ENCODE results near the gene CRAMP1. TPM values are rescaled to one million over a fixed set of nuclear protein-coding genes. Genes with fewer than 3 reads are reported as not detected.
"Not testable (repeated sequence)": the region's sequence is repeated elsewhere in the genome, so short reads cannot be mapped to it uniquely, and the experiment has no call there.

CRAMP1 gene
- total RNA-seq, 1 donor from 2014 or later, result 5.2 TPM

- H3K4me1 ChIP-seq (ENCODE audit: control insufficient read depth in 3 of 3, insufficient read depth in 3 of 3, low read length in 3 of 3), result peaks cover 27 to 36% (median 29%) of the 10 kb centered on the region in 3 donors
- peaks cover 0 to 2% (median 0%) of the 10 kb centered on the region in 3 donors for H3K36me3 ChIP-seq (ENCODE audit: control insufficient read depth in 3 of 3, insufficient read depth in 3 of 3, low read length in 3 of 3)
- no peaks in the 10 kb centered on the region for H3K9me3 ChIP-seq (ENCODE audit: control insufficient read depth in 3 of 3, low read length in 3 of 3)
- no peak overlapping the region for H3K9ac ChIP-seq (ENCODE audit: low read depth in 1 of 3, low read length in 3 of 3)
- H3K27me3 ChIP-seq (ENCODE audit: control insufficient read depth in 3 of 3, insufficient read depth in 3 of 3, low read length in 3 of 3), result no peaks in the 10 kb centered on the region
- H3K4me3 ChIP-seq (ENCODE audit: low read length in 3 of 3), result no peak overlapping the region
- H3K27ac ChIP-seq (ENCODE audit: low read depth, low read length), result no peak overlapping the region
These were observed 98.8 kb downstream of the CRAMP1 start for GRCh38 chr16:1710811-1711507.

GRCh38 chr16:1712791-1713261, 100.7 kb downstream of the CRAMP1 start:
- no peak overlapping the region for H3K27ac ChIP-seq (ENCODE audit: low read depth, low read length)
- H3K4me1 ChIP-seq (ENCODE audit: control insufficient read depth in 3 of 3, insufficient read depth in 3 of 3, low read length in 3 of 3), result peaks cover 18 to 27% (median 19%) of the 10 kb centered on the region in 3 donors
- no peak overlapping the region for H3K9ac ChIP-seq (ENCODE audit: low read depth in 1 of 3, low read length in 3 of 3)
- no peaks in the 10 kb centered on the region for H3K27me3 ChIP-seq (ENCODE audit: control insufficient read depth in 3 of 3, insufficient read depth in 3 of 3, low read length in 3 of 3)
- no peaks in the 10 kb centered on the region for H3K36me3 ChIP-seq (ENCODE audit: control insufficient read depth in 3 of 3, insufficient read depth in 3 of 3, low read length in 3 of 3)
- H3K4me3 ChIP-seq (ENCODE audit: low read length in 3 of 3), result no peak overlapping the region
- H3K9me3 ChIP-seq (ENCODE audit: control insufficient read depth in 3 of 3, low read length in 3 of 3), result no peaks in the 10 kb centered on the region

- Histone ChIP-seq H3K27me3 (ENCODE audit: control insufficient read depth in 3 of 3, insufficient read depth in 3 of 3, low read length in 3 of 3) (no peaks in the 10 kb centered on the region), H3K9me3 (ENCODE audit: control insufficient read depth in 3 of 3, low read length in 3 of 3) (no peaks in the 10 kb centered on the region), H3K36me3 (ENCODE audit: control insufficient read depth in 3 of 3, insufficient read depth in 3 of 3, low read length in 3 of 3) (no peaks in the 10 kb centered on the region), H3K9ac (ENCODE audit: low read depth in 1 of 3, low read length in 3 of 3) (no peak overlapping the region), H3K4me3 (ENCODE audit: low read length in 3 of 3) (no peak overlapping the region), H3K4me1 (ENCODE audit: control insufficient read depth in 3 of 3, insufficient read depth in 3 of 3, low read length in 3 of 3) (peaks cover 13 to 22% (median 14%) of the 10 kb centered on the region in 3 donors), H3K27ac (ENCODE audit: low read depth, low read length) (no peak overlapping the region)
These were observed 101.2 kb downstream of the CRAMP1 start for GRCh38 chr16:1713331-1713730.

GRCh38 chr16:1713933-1714332, 101.8 kb downstream of the CRAMP1 start:
- H3K36me3 ChIP-seq (ENCODE audit: control insufficient read depth in 3 of 3, insufficient read depth in 3 of 3, low read length in 3 of 3), result no peaks in the 10 kb centered on the region
- no peak overlapping the region for H3K4me3 ChIP-seq (ENCODE audit: low read length in 3 of 3)
- no peak overlapping the region for H3K9ac ChIP-seq (ENCODE audit: low read depth in 1 of 3, low read length in 3 of 3)
- H3K27me3 ChIP-seq (ENCODE audit: control insufficient read depth in 3 of 3, insufficient read depth in 3 of 3, low read length in 3 of 3), result no peaks in the 10 kb centered on the region
- no peaks in the 10 kb centered on the region for H3K9me3 ChIP-seq (ENCODE audit: control insufficient read depth in 3 of 3, low read length in 3 of 3)
- no peak overlapping the region for H3K27ac ChIP-seq (ENCODE audit: low read depth, low read length)
- peaks cover 8 to 22% (median 10%) of the 10 kb centered on the region in 3 donors for H3K4me1 ChIP-seq (ENCODE audit: control insufficient read depth in 3 of 3, insufficient read depth in 3 of 3, low read length in 3 of 3)

- Histone ChIP-seq H3K27me3 (ENCODE audit: control insufficient read depth in 3 of 3, insufficient read depth in 3 of 3, low read length in 3 of 3) (no peaks in the 10 kb centered on the region), H3K9ac (ENCODE audit: low read depth in 1 of 3, low read length in 3 of 3) (no peak overlapping the region), H3K9me3 (ENCODE audit: control insufficient read depth in 3 of 3, low read length in 3 of 3) (no peaks in the 10 kb centered on the region), H3K4me3 (ENCODE audit: low read length in 3 of 3) (no peak overlapping the region), H3K4me1 (ENCODE audit: control insufficient read depth in 3 of 3, insufficient read depth in 3 of 3, low read length in 3 of 3) (peaks cover 3 to 12% (median 7%) of the 10 kb centered on the region in 3 donors), H3K27ac (ENCODE audit: low read depth, low read length) (no peak overlapping the region), H3K36me3 (ENCODE audit: control insufficient read depth in 3 of 3, insufficient read depth in 3 of 3, low read length in 3 of 3) (peaks cover 0 to under 1% (median 0%) of the 10 kb centered on the region in 3 donors)
These were observed 103.1 kb downstream of the CRAMP1 start for GRCh38 chr16:1715220-1715619.

- Histone ChIP-seq H3K27ac (ENCODE audit: low read depth, low read length) (peak overlapping the region; percentile 36), H3K4me1 (ENCODE audit: control insufficient read depth in 3 of 3, insufficient read depth in 3 of 3, low read length in 3 of 3) (peaks cover 0 to 22% (median 7%) of the 10 kb centered on the region in 3 donors)
- H3K9me3 ChIP-seq (ENCODE audit: control insufficient read depth in 3 of 3, low read length in 3 of 3); H3K9ac ChIP-seq (ENCODE audit: low read depth in 1 of 3, low read length in 3 of 3); H3K27me3 ChIP-seq (ENCODE audit: control insufficient read depth in 3 of 3, insufficient read depth in 3 of 3, low read length in 3 of 3); H3K36me3 ChIP-seq (ENCODE audit: control insufficient read depth in 3 of 3, insufficient read depth in 3 of 3, low read length in 3 of 3); H3K4me3 ChIP-seq (ENCODE audit: low read length in 3 of 3): not testable (repeated sequence)
These were observed 106.1 kb downstream of the CRAMP1 start for GRCh38 chr16:1718236-1718635.

GRCh38 chr16:1719559-1720229, 107.5 kb downstream of the CRAMP1 start:
- peaks cover 0 to 25% (median 7%) of the 10 kb centered on the region in 3 donors for H3K4me1 ChIP-seq (ENCODE audit: control insufficient read depth in 3 of 3, insufficient read depth in 3 of 3, low read length in 3 of 3)
- H3K9ac ChIP-seq (ENCODE audit: low read depth in 1 of 3, low read length in 3 of 3); H3K9me3 ChIP-seq (ENCODE audit: control insufficient read depth in 3 of 3, low read length in 3 of 3); H3K36me3 ChIP-seq (ENCODE audit: control insufficient read depth in 3 of 3, insufficient read depth in 3 of 3, low read length in 3 of 3); H3K27me3 ChIP-seq (ENCODE audit: control insufficient read depth in 3 of 3, insufficient read depth in 3 of 3, low read length in 3 of 3); H3K27ac ChIP-seq (ENCODE audit: low read depth, low read length); H3K4me3 ChIP-seq (ENCODE audit: low read length in 3 of 3): not testable (repeated sequence)

GRCh38 chr16:1721372-1721771, 109.2 kb downstream of the CRAMP1 start:
- H3K9me3 ChIP-seq (ENCODE audit: control insufficient read depth in 3 of 3, low read length in 3 of 3), result no peaks in the 10 kb centered on the region
- no peak overlapping the region for H3K27ac ChIP-seq (ENCODE audit: low read depth, low read length)
- H3K4me3 ChIP-seq (ENCODE audit: low read length in 3 of 3), result no peak overlapping the region
- H3K4me1 ChIP-seq (ENCODE audit: control insufficient read depth in 3 of 3, insufficient read depth in 3 of 3, low read length in 3 of 3), result peaks cover 0 to 25% (median 7%) of the 10 kb centered on the region in 3 donors
- H3K9ac ChIP-seq (ENCODE audit: low read depth in 1 of 3, low read length in 3 of 3), result no peak overlapping the region
- peaks cover 8 to 10% (median 9%) of the 10 kb centered on the region in 3 donors for H3K36me3 ChIP-seq (ENCODE audit: control insufficient read depth in 3 of 3, insufficient read depth in 3 of 3, low read length in 3 of 3)
- H3K27me3 ChIP-seq (ENCODE audit: control insufficient read depth in 3 of 3, insufficient read depth in 3 of 3, low read length in 3 of 3), result no peaks in the 10 kb centered on the region

- no peaks in the 10 kb centered on the region for H3K9me3 ChIP-seq (ENCODE audit: control insufficient read depth in 3 of 3, low read length in 3 of 3)
- no peaks in the 10 kb centered on the region for H3K27me3 ChIP-seq (ENCODE audit: control insufficient read depth in 3 of 3, insufficient read depth in 3 of 3, low read length in 3 of 3)
- H3K36me3 ChIP-seq (ENCODE audit: control insufficient read depth in 3 of 3, insufficient read depth in 3 of 3, low read length in 3 of 3), result peaks cover 23 to 27% (median 25%) of the 10 kb centered on the region in 3 donors
- no peak overlapping the region for H3K9ac ChIP-seq (ENCODE audit: low read depth in 1 of 3, low read length in 3 of 3)
- no peak overlapping the region for H3K4me3 ChIP-seq (ENCODE audit: low read length in 3 of 3)
- H3K27ac ChIP-seq (ENCODE audit: low read depth, low read length), result no peak overlapping the region
- H3K4me1 ChIP-seq (ENCODE audit: control insufficient read depth in 3 of 3, insufficient read depth in 3 of 3, low read length in 3 of 3), result peaks cover 0 to 22% (median 6%) of the 10 kb centered on the region in 3 donors
These were observed 111.4 kb downstream of the CRAMP1 start for GRCh38 chr16:1723450-1724147.
